ENCODE results near the gene NDUFS6.

The NDUFS6 gene

DNA sequence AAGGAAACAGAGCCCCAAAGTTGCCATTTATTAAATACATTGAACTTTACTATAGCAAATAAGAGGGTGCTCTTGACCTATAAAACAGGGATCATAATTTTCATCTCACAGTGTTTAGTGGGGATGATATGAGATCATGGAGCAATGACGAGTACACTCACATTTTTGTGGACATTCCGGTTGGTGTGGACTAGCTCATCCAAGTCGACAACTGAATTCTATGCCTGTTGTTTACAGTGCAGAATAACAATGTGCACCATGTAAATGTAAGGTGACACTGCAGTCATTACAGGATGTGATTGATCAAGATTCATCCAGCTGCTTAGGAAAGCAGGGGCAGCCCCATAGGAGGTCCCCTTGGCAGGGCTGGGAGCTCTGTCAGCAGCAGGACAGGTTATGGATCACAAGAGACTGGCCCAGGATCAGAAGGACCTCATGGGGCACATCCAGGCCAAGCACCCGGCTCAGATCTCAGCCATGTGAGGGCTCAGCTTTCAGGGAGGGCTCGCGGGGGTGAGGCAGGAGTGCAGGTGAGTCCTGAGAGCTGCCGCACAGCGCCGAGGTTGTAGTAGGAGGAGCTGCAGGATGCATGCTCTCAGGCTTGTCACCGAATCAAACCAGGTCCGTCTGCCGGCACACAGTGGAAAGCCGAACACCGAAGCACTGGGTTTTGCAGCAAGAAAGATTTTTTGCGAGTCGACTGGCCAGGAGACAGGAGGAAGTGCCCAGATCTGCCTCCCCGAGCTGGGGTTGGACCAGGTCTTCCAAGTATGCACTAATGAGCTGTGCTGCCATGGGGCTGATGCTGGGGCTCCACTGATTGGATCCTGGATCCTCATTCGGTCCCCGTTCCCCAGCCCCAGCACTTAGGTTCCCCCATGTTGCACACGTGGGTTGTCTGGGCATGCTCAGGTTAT, 29.8 kb upstream of the NDUFS6 start:
- no peak for TF ChIP-seq GATA2 (IDR thresholded peaks at IDR 0.05; ENCODE audit: low read depth, low read length)
- no peak for TF ChIP-seq GATA3 (IDR thresholded peaks at IDR 0.05; ENCODE audit: low read depth, low read length)

DNA sequence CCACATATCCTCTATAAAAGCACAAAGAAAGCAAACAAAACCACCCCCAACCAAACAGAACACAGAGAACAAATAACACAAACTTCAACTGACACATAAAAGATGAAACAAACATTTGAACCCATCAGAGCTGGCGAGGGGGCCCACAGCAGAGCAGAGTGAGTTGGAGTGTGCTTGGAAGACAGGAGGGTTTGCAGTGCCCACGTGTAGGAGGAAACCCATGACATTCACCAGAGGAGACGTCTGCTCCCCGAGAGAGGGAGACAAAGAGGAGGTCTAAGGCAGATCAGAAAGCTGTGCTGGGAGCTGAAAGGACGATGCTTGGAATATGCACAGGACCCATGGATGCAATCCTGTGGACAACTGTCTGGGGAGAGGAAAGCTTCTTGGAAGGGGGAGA, 28.6 kb upstream of the NDUFS6 start:
- no peak for TF ChIP-seq GATA2 (IDR thresholded peaks at IDR 0.05; ENCODE audit: low read depth, low read length)
- no peak for TF ChIP-seq GATA3 (IDR thresholded peaks at IDR 0.05; ENCODE audit: low read depth, low read length)

DNA sequence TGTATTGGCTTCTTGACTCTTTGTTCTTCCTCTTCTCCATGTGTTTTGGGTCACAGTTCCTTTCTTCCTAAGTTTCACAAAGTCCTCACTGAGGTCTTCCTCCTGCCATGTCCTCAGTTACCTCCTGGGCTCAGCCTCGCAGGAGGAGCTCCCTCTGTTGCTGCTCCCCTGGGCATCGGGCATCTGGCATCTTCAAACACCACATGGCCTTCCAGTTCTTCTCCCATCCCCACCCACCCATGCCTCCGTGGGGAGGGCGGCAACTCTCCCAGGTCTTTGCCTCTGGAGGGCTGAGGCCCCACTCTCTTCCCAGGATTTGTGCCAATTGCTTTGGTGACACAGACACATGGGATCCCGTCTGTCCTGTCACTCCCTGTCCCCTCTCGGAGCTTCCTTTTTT, 24.4 kb upstream of the NDUFS6 start:
- TF ChIP-seq GATA2 (IDR thresholded peaks at IDR 0.05; ENCODE audit: low read depth, low read length) (no peak), GATA3 (IDR thresholded peaks at IDR 0.05; ENCODE audit: low read depth, low read length) (no peak)

DNA sequence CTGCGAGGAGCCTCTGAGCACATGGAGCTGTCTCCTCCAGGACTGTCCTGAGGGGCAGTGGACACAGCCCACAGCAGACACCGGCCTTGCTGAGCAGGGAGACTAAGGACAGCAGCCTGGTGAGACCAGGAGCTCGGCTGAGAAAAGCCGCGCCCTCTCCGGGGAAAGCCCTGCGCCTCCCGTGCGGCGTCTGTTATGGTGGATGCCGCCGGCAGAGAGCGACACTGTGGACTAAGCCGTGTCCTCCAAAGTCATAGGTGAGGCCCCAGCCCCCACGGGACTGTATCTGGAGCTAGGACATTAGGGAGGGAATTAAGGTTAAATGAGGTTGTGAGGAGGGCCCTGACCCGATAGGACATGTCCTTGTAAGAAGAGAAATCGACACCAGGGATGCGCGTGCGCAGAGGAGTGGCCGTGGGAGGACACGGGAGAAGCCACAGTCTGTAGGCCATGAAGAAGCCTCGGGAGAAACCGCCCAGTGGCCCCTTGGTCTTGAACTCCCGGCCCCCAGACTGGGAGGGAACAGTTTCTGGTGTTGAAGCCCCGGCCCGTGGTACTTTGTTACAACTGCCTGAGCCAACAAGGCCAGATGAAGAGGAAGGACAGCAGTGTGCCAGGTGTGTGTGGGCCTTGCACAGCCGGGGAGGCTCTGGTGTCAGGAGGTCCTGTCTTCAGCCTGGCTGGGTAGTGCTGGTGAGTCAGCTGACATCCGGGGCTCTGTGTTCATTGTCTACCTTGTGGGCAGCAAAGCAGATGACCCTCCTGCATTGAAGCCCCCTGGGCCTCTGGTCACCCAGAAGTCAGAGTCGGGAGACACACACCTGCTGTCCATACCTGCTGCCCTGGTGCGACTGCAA, 23.7 kb upstream of the NDUFS6 start:
- TF ChIP-seq GATA3 (IDR thresholded peaks at IDR 0.05; ENCODE audit: low read depth, low read length), result no peak
- TF ChIP-seq GATA2 (IDR thresholded peaks at IDR 0.05; ENCODE audit: low read depth, low read length), result no peak

DNA sequence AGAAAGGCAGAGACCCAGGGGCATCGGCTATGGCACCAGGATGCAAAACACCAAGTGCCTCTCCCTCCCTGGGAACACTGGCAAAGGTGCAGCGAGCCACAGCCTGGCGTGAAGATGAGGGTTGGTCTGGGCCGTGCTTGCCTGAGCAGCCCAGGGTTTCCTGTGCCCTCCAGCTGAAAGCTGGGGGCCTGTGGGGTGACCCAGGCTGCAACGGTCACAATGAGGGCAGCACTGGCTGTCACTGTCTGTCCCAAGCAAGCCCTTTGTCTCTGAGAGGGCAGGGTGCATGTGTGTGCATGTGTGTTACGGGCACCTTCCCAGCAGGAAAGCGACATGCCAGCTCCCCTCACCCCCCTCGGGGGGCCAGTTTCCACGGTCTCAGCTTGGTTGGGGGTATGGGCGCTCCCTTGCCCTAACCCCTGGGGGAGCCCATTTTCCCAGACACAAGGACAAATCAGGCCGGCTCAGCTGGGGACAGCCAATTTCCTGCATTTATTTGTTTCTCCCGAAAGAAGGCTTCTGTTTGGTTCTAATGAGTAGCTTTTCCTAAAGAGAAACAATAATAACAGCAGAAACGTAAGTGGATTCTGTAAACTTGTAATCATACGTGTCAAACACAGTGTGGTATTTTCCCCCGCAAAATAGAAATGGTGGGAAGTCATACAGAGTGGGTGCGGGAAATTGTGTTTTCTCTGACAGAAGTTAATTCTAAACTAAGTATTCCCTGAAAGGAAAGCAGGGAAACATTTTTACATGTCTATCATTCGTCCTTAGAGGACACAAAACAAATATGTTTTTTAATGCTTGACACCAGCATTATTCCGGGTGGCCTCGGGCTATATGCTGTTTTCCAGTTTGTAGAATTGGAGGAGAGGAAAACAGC, 22.8 kb upstream of the NDUFS6 start:
- TF ChIP-seq GATA3 (IDR thresholded peaks at IDR 0.05; ENCODE audit: low read depth, low read length) (no peak), GATA2 (IDR thresholded peaks at IDR 0.05; ENCODE audit: low read depth, low read length) (no peak)

DNA sequence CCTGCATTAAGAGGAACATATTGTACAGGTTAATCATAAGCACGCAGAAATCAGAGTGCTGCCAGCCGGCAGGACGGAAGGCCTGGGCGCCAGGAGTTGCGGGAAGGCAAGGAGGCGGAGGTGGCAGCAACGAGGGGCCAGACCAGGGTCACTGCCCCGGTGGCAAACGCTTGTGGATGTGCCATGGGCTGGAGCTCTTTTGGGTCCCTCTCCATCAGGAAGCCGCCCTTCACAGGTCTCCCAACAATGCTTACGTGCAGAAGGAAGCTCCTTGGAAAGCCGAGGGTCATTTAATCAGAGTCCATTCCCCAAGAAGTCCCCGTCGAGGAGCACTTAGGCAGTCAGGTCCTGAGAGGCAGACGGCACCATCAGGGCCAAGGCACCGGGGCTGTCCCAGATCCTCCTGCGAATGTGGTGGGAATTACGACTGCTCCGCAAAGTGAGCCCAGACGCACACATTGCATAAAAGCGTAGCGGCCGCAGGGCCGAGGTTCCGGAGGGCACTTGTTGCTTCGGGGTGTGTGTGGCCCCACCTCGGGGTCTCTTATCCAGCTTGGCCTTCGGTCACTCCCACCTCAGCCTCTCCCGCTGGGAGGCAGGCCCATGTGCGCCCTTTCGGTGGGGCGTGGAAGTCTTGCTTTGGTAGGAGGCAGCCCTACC, 22.1 kb upstream of the NDUFS6 start:
- TF ChIP-seq GATA2 (IDR thresholded peaks at IDR 0.05; ENCODE audit: low read depth, low read length) (no peak), GATA3 (IDR thresholded peaks at IDR 0.05; ENCODE audit: low read depth, low read length) (no peak)

DNA sequence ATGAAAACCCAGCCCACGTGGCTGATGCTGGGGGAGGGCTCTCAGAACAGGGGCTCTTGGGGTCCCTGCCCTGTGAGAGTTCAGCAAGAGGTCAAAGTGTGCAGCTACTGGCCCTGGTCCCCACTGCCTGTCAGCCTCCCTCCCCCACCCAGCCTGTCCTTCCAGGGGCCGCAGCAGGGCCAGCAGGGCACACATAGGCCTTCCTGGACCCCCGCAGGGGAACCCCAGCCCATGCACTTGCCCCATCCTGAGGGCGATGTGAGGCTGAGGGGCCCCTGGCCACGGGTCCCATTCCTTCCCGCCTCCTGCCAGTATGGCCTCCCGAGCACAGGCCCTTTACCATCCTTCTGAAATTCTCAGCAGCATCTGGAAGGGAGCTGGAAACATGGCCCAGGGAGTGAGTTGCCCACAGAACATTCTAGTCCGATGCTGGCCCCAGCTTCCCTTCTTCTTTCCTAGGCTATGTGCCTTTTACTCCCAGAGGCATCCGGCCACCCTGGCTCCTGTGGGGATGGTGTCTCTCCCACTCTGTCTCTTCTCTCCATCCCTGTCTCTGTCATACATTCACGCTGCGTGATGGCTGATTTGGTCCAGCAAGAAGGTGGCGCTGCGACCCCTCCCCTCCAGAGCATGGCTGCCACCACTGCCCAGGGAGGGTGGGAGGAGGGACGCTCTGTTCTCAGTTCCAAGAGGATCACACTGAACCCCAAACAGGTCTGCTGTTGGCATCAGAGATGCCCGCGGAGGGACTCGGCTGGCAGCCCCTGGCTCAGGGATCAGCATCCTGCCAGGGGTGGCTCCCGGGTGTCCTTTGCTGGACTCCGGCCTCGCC, 21.2 kb upstream of the NDUFS6 start:
- TF ChIP-seq GATA3 (IDR thresholded peaks at IDR 0.05; ENCODE audit: low read depth, low read length) (no peak), GATA2 (IDR thresholded peaks at IDR 0.05; ENCODE audit: low read depth, low read length) (no peak)

DNA sequence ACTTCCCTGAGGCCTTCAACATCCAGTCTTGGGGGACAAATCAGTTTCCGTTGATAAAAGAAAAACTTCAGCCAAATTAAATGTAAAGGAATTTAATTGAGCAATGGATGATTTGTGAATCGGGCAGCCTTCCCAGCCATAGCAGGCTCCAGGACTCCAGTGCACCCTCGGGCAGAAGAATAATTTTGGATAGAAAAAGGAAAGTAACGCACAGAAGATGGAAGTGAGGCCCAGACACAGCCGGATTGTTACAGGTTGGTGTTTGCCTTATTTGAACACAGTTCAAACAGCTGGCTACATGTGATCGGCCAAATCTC, 20.6 kb upstream of the NDUFS6 start:
- TF ChIP-seq GATA3 (IDR thresholded peaks at IDR 0.05; ENCODE audit: low read depth, low read length) (no peak), GATA2 (IDR thresholded peaks at IDR 0.05; ENCODE audit: low read depth, low read length) (no peak)

DNA sequence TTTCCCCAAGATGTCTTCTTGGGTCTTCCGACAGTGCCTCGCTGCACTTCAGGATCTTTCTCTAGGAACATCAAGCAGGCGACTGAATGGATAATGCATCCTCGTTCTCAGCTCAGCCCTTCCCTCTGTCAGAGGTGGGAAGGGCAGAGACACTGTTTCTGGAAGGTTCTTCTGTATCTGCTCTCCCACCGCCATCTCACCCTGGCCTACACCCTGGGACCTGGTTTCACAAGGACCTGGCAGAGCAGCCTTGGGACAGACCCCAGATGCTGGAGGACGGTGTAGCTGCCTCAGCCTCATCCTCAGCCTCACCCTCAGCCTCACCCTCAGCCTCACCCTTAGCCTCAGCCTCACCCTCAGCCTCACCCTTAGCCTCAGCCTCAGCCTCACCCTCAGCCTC, 20.1 kb upstream of the NDUFS6 start:
- TF ChIP-seq GATA2 (IDR thresholded peaks at IDR 0.05; ENCODE audit: low read depth, low read length) (no peak), GATA3 (IDR thresholded peaks at IDR 0.05; ENCODE audit: low read depth, low read length) (no peak)

DNA sequence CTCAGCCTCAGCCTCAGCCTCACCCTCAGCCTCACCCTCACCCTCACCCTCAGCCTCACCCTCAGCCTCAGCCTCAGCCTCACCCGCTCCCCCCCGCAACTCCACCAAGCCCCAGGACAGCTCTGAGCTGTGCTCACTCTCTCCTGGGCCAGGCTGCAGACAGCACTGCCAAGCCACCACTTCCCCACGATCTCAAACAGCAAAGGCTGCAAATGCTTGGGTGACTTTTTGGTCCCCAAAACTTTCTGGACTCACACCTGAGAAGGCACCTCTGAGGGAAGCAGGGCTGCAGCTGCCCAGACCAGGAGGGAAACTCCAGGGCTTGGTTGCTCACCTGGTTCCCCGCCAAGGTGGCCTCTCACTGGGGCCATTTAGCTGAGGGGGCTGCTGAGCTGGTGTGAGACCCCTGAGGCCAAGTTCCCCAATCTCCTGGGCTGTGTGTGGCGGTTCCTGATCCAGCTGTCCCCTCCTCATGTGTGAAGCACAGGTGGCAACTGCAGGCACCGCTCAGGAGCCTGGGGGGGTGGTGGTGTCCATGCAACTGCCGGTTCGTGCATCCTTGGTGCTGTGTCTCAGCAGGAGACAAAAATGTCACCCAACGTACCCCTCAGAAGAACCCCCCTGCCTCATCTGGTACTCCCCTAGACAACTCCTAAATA, 19.4 kb upstream of the NDUFS6 start:
- TF ChIP-seq GATA2 (IDR thresholded peaks at IDR 0.05; ENCODE audit: low read depth, low read length) (no peak), GATA3 (IDR thresholded peaks at IDR 0.05; ENCODE audit: low read depth, low read length) (no peak)

DNA sequence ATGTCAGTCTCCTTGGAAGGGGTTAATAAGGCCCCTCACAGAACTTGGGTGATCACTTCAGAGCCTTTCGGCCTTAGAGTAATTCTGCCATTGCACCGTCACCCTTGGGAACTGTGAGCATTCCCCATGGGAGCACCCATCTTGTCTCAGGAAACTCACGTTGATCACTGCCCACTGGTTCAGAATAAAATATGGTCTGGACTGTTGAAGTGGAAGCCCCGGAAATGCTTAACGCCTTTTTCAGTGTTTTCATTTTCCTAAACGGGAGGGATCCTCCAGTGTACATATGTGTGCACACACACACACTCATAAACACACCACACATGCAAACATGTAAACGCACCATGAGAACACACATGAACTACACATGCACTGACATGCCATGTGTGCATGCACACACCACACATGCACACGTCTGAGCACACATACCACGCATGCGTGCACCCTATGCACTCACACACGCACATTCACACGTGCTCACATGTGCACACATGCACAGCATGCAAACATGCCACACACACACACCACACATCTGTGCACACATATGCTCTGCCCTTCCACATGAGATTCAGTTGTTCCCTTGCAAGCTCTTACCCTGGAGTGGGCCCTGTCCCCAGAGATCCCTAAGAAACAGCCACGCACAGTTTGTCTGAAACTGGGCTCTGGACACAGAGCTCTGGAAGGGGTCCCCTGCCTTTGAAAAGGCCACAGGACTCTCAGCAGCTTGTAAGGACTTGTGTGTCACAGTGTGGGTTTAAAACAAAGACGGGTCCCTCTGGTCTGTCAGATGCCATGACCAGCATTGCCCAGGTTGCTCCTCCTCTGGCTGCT, 18.6 kb upstream of the NDUFS6 start:
- TF ChIP-seq GATA2 (IDR thresholded peaks at IDR 0.05; ENCODE audit: low read depth, low read length), result no peak
- no peak for TF ChIP-seq GATA3 (IDR thresholded peaks at IDR 0.05; ENCODE audit: low read depth, low read length)

Measured in SH-SY5Y (cell line).